Transverse colon (tissue), 4 donors: ENCODE results near the gene DGKG. TPM values are rescaled to one million over a fixed set of nuclear protein-coding genes. Genes with fewer than 3 reads are reported as not detected.

Experiments
- DNase-seq: peaks from one replicate; pipeline ENCODE4 v3.0.0-alpha.2; 2019
- H3K27ac ChIP-seq, 4 donors: fragments of 200-600 bp; sonication (generic); 2 replicates each; pipeline ENCODE4 v1.5.1; 2016 to 2018; ENCODE audit warnings: inconsistent platforms in 4 of 4
- H3K27me3 ChIP-seq: fragments of 200-600 bp; sonication (generic); 2 replicates; pipeline ENCODE4 v1.5.1; 2017; ENCODE audit warnings: inconsistent platforms
- H3K36me3 ChIP-seq, 4 donors: fragments of 200-600 bp; sonication (generic); 2 replicates each; pipeline ENCODE4 v1.5.1; 2017 to 2019; ENCODE audit warnings: inconsistent platforms in 4 of 4
- H3K4me1 ChIP-seq, 4 donors: fragments of 200-600 bp; sonication (generic); 2 replicates each; pipeline ENCODE4 v1.5.1; 2017 to 2020; ENCODE audit warnings: inconsistent platforms in 4 of 4
- H3K4me3 ChIP-seq, 4 donors: fragments of 200-600 bp; sonication (generic); 1 replicate in 1 of 4; 2 replicates in 3 of 4; pipeline versions ENCODE4 v1.5.1 to v1.6.1; 2017 to 2019; ENCODE audit warnings: inconsistent platforms in 4 of 4
- H3K9me3 ChIP-seq, 2 donors: fragments of 200-600 bp; sonication (generic); 2 replicates each; pipeline ENCODE4 v1.5.1; 2017 to 2019; ENCODE audit warnings: inconsistent platforms in 2 of 2
- CTCF ChIP-seq, 5 experiments: fragments of 200-600 bp in 3 of 5; fragments of 450-650 bp in 2 of 5; sonication (generic) in 3 of 5; IDR thresholded peaks; 1 replicate in 2 of 5; 2 replicates in 3 of 5; pipeline ENCODE4 v1.5.1; 2016 to 2017; ENCODE audit warnings: antibody characterized with exemption in 5 of 5, inconsistent platforms in 3 of 5, mild to moderate bottlenecking in 2 of 5, moderate library complexity in 1 of 5
- EP300 ChIP-seq: sonication (generic); formaldehyde crosslinking; IDR thresholded peaks from one replicate; pipeline ENCODE4 v1.6.1; 2017; ENCODE audit warnings: antibody characterized with exemption, low read depth
- POLR2A ChIP-seq: fragments of 450-650 bp; IDR thresholded peaks from one replicate; pipeline ENCODE4 v1.6.1; 2016; ENCODE audit warnings: antibody characterized with exemption, mild to moderate bottlenecking, moderate library complexity
- POLR2AphosphoS5 ChIP-seq, 3 donors: sonication (generic); formaldehyde crosslinking; IDR thresholded peaks; one replicate each; pipeline ENCODE4 v1.6.1; 2016; ENCODE audit warnings: antibody characterized with exemption in 3 of 3
- WGBS, 2 donors: methylation state at CpG; one replicate each; pipeline ENCODE4 v1.1.5; 2018; ENCODE audit warnings: low coverage in 1 of 2; 5-methylcytosine and 5-hydroxymethylcytosine counted together
- in situ Hi-C, 4 donors: fragments of 200-750 bp; cut with MboI; loops; one replicate each; pipeline versions ENCODE4 v1.15.0 to v1.15.1; 2017; ENCODE audit warnings: low sequenced_read_pairs in 3 of 4, low pct_ligation_motif_present in 1 of 4, low pct_unique_long_range_greater_than_20kb in 1 of 4
- intact Hi-C: fragments of 100-400 bp; cut with DNase I; formaldehyde crosslinking; loops from one replicate; pipeline ENCODE4 v1.15.1; 2023; ENCODE audit warnings: low total_unique reads
- total RNA-seq, 4 donors: library from RNA; depleted of rRNA; stranded (reverse); fragments of >200 nt; gene quantifications; one replicate each; pipeline ENCODE4 v1.1.0, GENCODE V29; 2016

DGKG gene
- total RNA-seq, 4 donors from 2014 or later: 1.00 to 2.9 (median 1.8) TPM

GRCh38 chr3:186264608-186265400, 97.2 kb downstream of the DGKG start:
- intact Hi-C loops: no loop called here
- Histone ChIP-seq H3K27ac (peak overlapping the region in 2 of 4 donors; percentile 28 to 48), H3K9me3 (no peaks in the 10 kb centered on the region), H3K27me3 (no peaks in the 10 kb centered on the region), H3K4me1 (peaks cover 0 to 1% (median 0%) of the 10 kb centered on the region in 4 donors), H3K36me3 (no peaks in the 10 kb centered on the region), H3K4me3 (no peak overlapping the region)
- in situ Hi-C loops: loop anchor here in 2 of 4 donors (5.0 to 25.0 kb wide), 3 partner anchors 270 to 278 kb away; no protein-coding TSS in a partner anchor
- 83 to 95% methylated on average over 5 to 9 of the region's 9 CpGs for WGBS, 2 donors
- TF ChIP-seq CTCF (IDR thresholded peaks at IDR 0.05) (no peak), POLR2A (no peak), EP300 (no peak), POLR2AphosphoS5 (IDR thresholded peaks at IDR 0.05) (no peak)
- DNase-seq: no peak

- DNase-seq: no peak
- no peak overlapping the region for H3K4me3 ChIP-seq
- no peaks in the 10 kb centered on the region for H3K27me3 ChIP-seq
- 61 to 73% methylated on average over 4 to 9 of the region's 9 CpGs for WGBS, 2 donors
- intact Hi-C loops (no loop called here), in situ Hi-C loops (loop anchor here in 2 of 4 donors (5.0 to 25.0 kb wide), 3 partner anchors 273 to 276 kb away; no protein-coding TSS in a partner anchor)
- TF ChIP-seq CTCF (IDR thresholded peaks at IDR 0.05): no peak
- no peak for TF ChIP-seq EP300
- no peak for TF ChIP-seq POLR2AphosphoS5 (IDR thresholded peaks at IDR 0.05)
- no peak for TF ChIP-seq POLR2A
- H3K27ac ChIP-seq: no peak overlapping the region
- no peaks in the 10 kb centered on the region for H3K36me3 ChIP-seq
- H3K9me3 ChIP-seq: no peaks in the 10 kb centered on the region
- H3K4me1 ChIP-seq: peaks cover 0 to 6% (median 0%) of the 10 kb centered on the region in 4 donors
Measured at GRCh38 chr3:186261638-186262037, 100.4 kb downstream of the DGKG start.

GRCh38 chr3:186260726-186261125, 101.3 kb downstream of the DGKG start:
- H3K4me1 ChIP-seq: peaks cover 0 to 6% (median 0%) of the 10 kb centered on the region in 4 donors
- no peaks in the 10 kb centered on the region for H3K36me3 ChIP-seq
- H3K27me3 ChIP-seq: no peaks in the 10 kb centered on the region
- no peaks in the 10 kb centered on the region for H3K9me3 ChIP-seq
- H3K4me3 ChIP-seq: no peak overlapping the region
- intact Hi-C loops (no loop called here), in situ Hi-C loops (loop anchor here in 2 of 4 donors (5.0 to 25.0 kb wide), 3 partner anchors 273 to 277 kb away; no protein-coding TSS in a partner anchor)
- no peak for DNase-seq
- WGBS, 2 donors: 93% methylated on average over 4 of the region's 4 CpGs; no CpG with 5 or more reads in 1 of the 2 donors
- TF ChIP-seq CTCF (IDR thresholded peaks at IDR 0.05) (no peak), POLR2AphosphoS5 (IDR thresholded peaks at IDR 0.05) (no peak), POLR2A (no peak), EP300 (no peak)
- no peak overlapping the region for H3K27ac ChIP-seq

GRCh38 chr3:186259612-186260383, 102.2 kb downstream of the DGKG start:
- 19 to 41% methylated on average over 6 to 15 of the region's 15 CpGs for WGBS, 2 donors
- Histone ChIP-seq H3K4me3 (no peak overlapping the region), H3K9me3 (no peaks in the 10 kb centered on the region), H3K27ac (no peak overlapping the region), H3K27me3 (no peaks in the 10 kb centered on the region), H3K4me1 (peaks cover 0 to 6% (median 0%) of the 10 kb centered on the region in 4 donors), H3K36me3 (no peaks in the 10 kb centered on the region)
- intact Hi-C loops: no loop called here
- in situ Hi-C loops: loop anchor here (5.0 to 25.0 kb wide), 5 partner anchors 272 to 285 kb away; partner anchors contain the start of gene CRYGS (in 1 of the 4)
- peak; percentile 77 for DNase-seq
- TF ChIP-seq POLR2AphosphoS5 (IDR thresholded peaks at IDR 0.05): no peak
- no peak for TF ChIP-seq POLR2A
- peak; percentile 74 to 90 (median 81) for TF ChIP-seq CTCF (IDR thresholded peaks at IDR 0.05)
- no peak for TF ChIP-seq EP300
